Measurements from ENCODE around the gene BCL11A.

GRCh38 chr2:60440767-60441163 is 112.7 kb downstream of the BCL11A start:
- TF ChIP-seq POLR2A (IDR thresholded peaks at IDR 0.05), result no peak
- TF ChIP-seq CTCF (IDR thresholded peaks at IDR 0.05), result no peak
